B cell (primary cell): ENCODE measurements around the gene CMPK1. TPM values are rescaled to one million over a fixed set of nuclear protein-coding genes. Genes with fewer than 3 reads are reported as not detected.
A peak's percentile ranks its signal among the peaks of the same experiment; 100 is the strongest.

Source experiments
- ATAC-seq: fragments of 200-7000 bp; cut with Tn5 transposase; one replicate; pipeline ENCODE4 v1.10.0; 2021; ENCODE audit warnings: low read depth, mild to moderate bottlenecking, moderate number of reproducible peaks, moderate library complexity
- CTCF ChIA-PET: fragments of 350-600 bp; sonication (Branson Sonifier 250); formaldehyde crosslinking; loops from one replicate; lab custom pipeline; 2021; ENCODE audit warnings: antibody characterized with exemption, inconsistent platforms; lab: Charles Lee
- POLR2A ChIA-PET: fragments of 350-600 bp; sonication (Branson Sonifier 250); formaldehyde crosslinking; loops from one replicate; lab custom pipeline; 2021; ENCODE audit warnings: antibody characterized with exemption; lab: Charles Lee
- DNase-seq: peaks from one replicate; pipeline ENCODE4 v3.0.0; 2013
- H2AFZ ChIP-seq: 2 replicates; pipeline ENCODE4 v1.6.1; 2012; ENCODE audit warnings: mild to moderate bottlenecking, low read depth, low read length; ENCODE audit not compliant: insufficient read depth, poor library complexity, severe bottlenecking
- H3K27ac ChIP-seq, 2 donors: 1 replicate in 1 of 2; 2 replicates in 1 of 2; pipeline ENCODE4 v1.5.1; 2012 to 2013; ENCODE audit warnings: low read length in 2 of 2, mild to moderate bottlenecking in 2 of 2, moderate library complexity in 1 of 2
- H3K27me3 ChIP-seq, 4 experiments: fragments of 200-600 bp in 1 of 4; sonication (generic) in 1 of 4; replicated peaks in 1 of 4; 1 replicate in 2 of 4; 2 replicates in 2 of 4; pipeline versions ENCODE4 v1.6.1 to v1.7.0; 2013 to 2016; ENCODE audit warnings: low read length in 3 of 4, mild to moderate bottlenecking in 2 of 4, mixed read lengths in 1 of 4, moderate library complexity in 1 of 4; ENCODE audit not compliant: insufficient read depth in 4 of 4, control insufficient read depth in 3 of 4; ENCODE audit errors: control extremely low read depth in 1 of 4
- H3K36me3 ChIP-seq, 2 experiments: replicated peaks in 1 of 2; 1 replicate in 1 of 2; 2 replicates in 1 of 2; pipeline versions ENCODE4 v1.6.1 to v1.7.1; 2013; ENCODE audit warnings: low read length in 1 of 2; ENCODE audit not compliant: insufficient read depth in 2 of 2, control insufficient read depth in 1 of 2; ENCODE audit errors: control extremely low read depth in 1 of 2, extremely low read depth in 1 of 2
- H3K4me1 ChIP-seq, 2 donors: fragments of 200-600 bp in 1 of 2; sonication (generic) in 1 of 2; 1 replicate in 1 of 2; 2 replicates in 1 of 2; pipeline versions ENCODE4 v1.5.1 to v1.6.1; 2013 to 2017; ENCODE audit warnings: low read length in 2 of 2; ENCODE audit not compliant: control insufficient read depth in 2 of 2, insufficient read depth in 2 of 2
- H3K4me2 ChIP-seq: replicated peaks from 2 replicates; pipeline ENCODE3; 2012; ENCODE audit warnings: mild to moderate bottlenecking, low read depth, low read length; ENCODE audit not compliant: poor library complexity, severe bottlenecking
- H3K4me3 ChIP-seq, 5 experiments: fragments of 200-600 bp in 1 of 5; sonication (generic) in 1 of 5; 1 replicate in 3 of 5; 2 replicates in 2 of 5; pipeline versions ENCODE4 v1.5.1 to v1.7.0; 2011 to 2016; ENCODE audit warnings: low read length in 4 of 5, mild to moderate bottlenecking in 4 of 5, low read depth in 2 of 5, control low read depth in 1 of 5, moderate library complexity in 1 of 5; ENCODE audit not compliant: insufficient read depth in 1 of 5; ENCODE audit errors: control extremely low read depth in 1 of 5, extremely low read depth in 1 of 5
- H3K79me2 ChIP-seq: fragments of 200-600 bp; sonication (generic); one replicate; pipeline ENCODE4 v1.6.0; 2016; ENCODE audit warnings: low read length; ENCODE audit not compliant: control insufficient read depth, insufficient read depth
- H3K9ac ChIP-seq: fragments of 200-600 bp; sonication (generic); 2 replicates; pipeline ENCODE4 v1.6.1; 2017; ENCODE audit warnings: mild to moderate bottlenecking, low read length, moderate library complexity
- H3K9me3 ChIP-seq, 3 donors: one replicate each; pipeline versions ENCODE4 v1.6.1 to v1.7.1; 2013; ENCODE audit warnings: low read length in 2 of 3; ENCODE audit not compliant: control insufficient read depth in 2 of 3, insufficient read depth in 1 of 3; ENCODE audit errors: control extremely low read depth in 1 of 3
- H4K20me1 ChIP-seq: 2 replicates; pipeline ENCODE4 v1.6.0; 2012; ENCODE audit warnings: mild to moderate bottlenecking, low read length; ENCODE audit not compliant: insufficient read depth, control insufficient read depth, poor library complexity, severe bottlenecking
- H3K27ac Mint-ChIP-seq: one replicate; pipeline ENCODE4 v1.8.0; 2021; ENCODE audit warnings: mixed read lengths
- H3K27me3 Mint-ChIP-seq: one replicate; pipeline ENCODE4 v1.8.0; 2021; ENCODE audit warnings: mixed read lengths
- H3K4me1 Mint-ChIP-seq: one replicate; pipeline ENCODE4 v1.8.0; 2021; ENCODE audit warnings: mixed read lengths
- H3K4me3 Mint-ChIP-seq: one replicate; pipeline ENCODE4 v1.8.0; 2021; ENCODE audit warnings: mixed read lengths
- H3K9me3 Mint-ChIP-seq: one replicate; pipeline ENCODE4 v1.8.0; 2022; ENCODE audit warnings: mixed read lengths; ENCODE audit not compliant: insufficient read depth
- CTCF ChIP-seq: fragments of 200-600 bp; IDR thresholded peaks from one replicate; pipeline ENCODE4 v1.8.0; 2022; ENCODE audit warnings: antibody characterized with exemption, mild to moderate bottlenecking
- EZH2 ChIP-seq: IDR thresholded peaks from 2 replicates; pipeline ENCODE4 v1.6.1; 2012; ENCODE audit warnings: borderline replicate concordance, low read depth, mild to moderate bottlenecking, moderate library complexity, low read length; ENCODE audit not compliant: insufficient read depth, poor library complexity, severe bottlenecking
- WGBS: methylation state at CpG from one replicate; pipeline ENCODE4 v1.1.5; 2013; ENCODE audit warnings: missing lambda C conversion rate; ENCODE audit not compliant: insufficient coverage; 5-methylcytosine and 5-hydroxymethylcytosine counted together
- intact Hi-C: fragments of 100-400 bp; cut with micrococcal nuclease; formaldehyde crosslinking; loops from one replicate; pipeline ENCODE4 v1.10.0; 2022
- polyA plus RNA-seq: library from polyadenylated mRNA; depleted of rRNA; stranded (reverse); fragments of >200 nt; gene quantifications from 2 replicates; pipeline ENCODE4 v1.2.3, GENCODE V29; 2012
- total RNA-seq, 2 donors: library from RNA; stranded (reverse); fragments of 120-200 nt in 1 of 2; gene quantifications; 1 replicate in 1 of 2; 2 replicates in 1 of 2; pipeline versions ENCODE4 v1.2.3 to v1.2.4, GENCODE V29; 2013 to 2022

Gene CMPK1
- total and polyA plus RNA-seq, 2 donors (not counting 1 experiment from before 2014, with no cell fraction given): 16.8 to 97.4 TPM

GRCh38 chr1:47331875-47332274 lies 1.7 kb upstream of the CMPK1 start:
- WGBS: 71% methylated on average over 2 of the region's 2 CpGs
- no peak overlapping the region for H3K27ac Mint-ChIP-seq
- H3K27me3 Mint-ChIP-seq: no peaks in the 10 kb centered on the region
- peaks cover 14 to 19% of the 10 kb centered on the region in 2 donors for H3K4me1 ChIP-seq
- no peak overlapping the region for H3K4me2 ChIP-seq
- CTCF ChIA-PET: interaction anchor here (1.4 to 2.9 kb wide), 2 partner anchors 17 to 69 kb away, joined by 3 to 19 read pairs; partner anchors contain the start of gene STIL
- no peaks in the 10 kb centered on the region for H3K9me3 ChIP-seq
- no peak for TF ChIP-seq EZH2
- TF ChIP-seq CTCF: no peak
- intact Hi-C loops: loop anchor here (10.0 kb wide), 1 partner anchor 617 kb away; the partner anchor contains the start of gene EFCAB14
- H2AFZ ChIP-seq: no peak overlapping the region
- no peaks in the 10 kb centered on the region for H3K27me3 ChIP-seq
- peaks cover 13% of the 10 kb centered on the region for H3K4me1 Mint-ChIP-seq
- no peak overlapping the region for H3K4me3 Mint-ChIP-seq
- ATAC-seq (no peak), DNase-seq (no peak)
- peaks cover 19% of the 10 kb centered on the region for H4K20me1 ChIP-seq
- no peak overlapping the region for H3K4me3 ChIP-seq
- POLR2A ChIA-PET: no interaction called here
- H3K27ac ChIP-seq: no peak overlapping the region
- H3K79me2 ChIP-seq: peaks cover 24% of the 10 kb centered on the region
- no peaks in the 10 kb centered on the region for H3K36me3 ChIP-seq
- no peak overlapping the region for H3K9ac ChIP-seq
- H3K9me3 Mint-ChIP-seq: no peaks in the 10 kb centered on the region

- peaks cover 14% of the 10 kb centered on the region for H3K4me1 Mint-ChIP-seq
- ATAC-seq: no peak
- CTCF ChIA-PET: interaction anchor here (0.7 to 3.0 kb wide), 6 partner anchors 9 to 1030 kb away, joined by 3 to 19 read pairs (median 6); partner anchors contain the start of genes FOXD2, LRRC41, STIL and UQCRH
Observed at GRCh38 chr1:47332779-47333577, 612 bp upstream of the CMPK1 start.

More at GRCh38 chr1:47332779-47333577, 612 bp upstream of the CMPK1 start:
- no peak overlapping the region for H3K4me3 Mint-ChIP-seq
- Histone ChIP-seq H3K27ac (peak overlapping the region; percentile 39 to 89), H3K36me3 (no peaks in the 10 kb centered on the region), H3K79me2 (peaks cover 34% of the 10 kb centered on the region), H4K20me1 (peaks cover 19% of the 10 kb centered on the region), H3K9ac (peak overlapping the region; percentile 91), H2AFZ (peak overlapping the region; percentile 97), H3K4me3 (peak overlapping the region; percentile 59 to 97 (median 80)), H3K27me3 (no peaks in the 10 kb centered on the region), H3K9me3 (no peaks in the 10 kb centered on the region), H3K4me1 (peaks cover 14 to 19% of the 10 kb centered on the region in 2 donors), H3K4me2 (peak overlapping the region; percentile 87)
- no peak for DNase-seq
- H3K27ac Mint-ChIP-seq: no peak overlapping the region
- H3K9me3 Mint-ChIP-seq: no peaks in the 10 kb centered on the region
- intact Hi-C loops: loop anchor here (10.0 kb wide), 1 partner anchor 618 kb away; the partner anchor contains the start of gene EFCAB14
- POLR2A ChIA-PET: interaction anchor here (0.5 to 1.0 kb wide), 2 partner anchors 19 to 614 kb away, joined by 3 to 17 read pairs; partner anchors contain the start of genes EFCAB14 and STIL
- TF ChIP-seq EZH2: no peak
- TF ChIP-seq CTCF: no peak
- H3K27me3 Mint-ChIP-seq: no peaks in the 10 kb centered on the region
- 76% methylated on average over 18 of the region's 19 CpGs for WGBS
